Kidney glomerular epithelial cell (primary cell): ENCODE results near the gene ZNF366.

Source experiments
- DNase-seq: peaks from one replicate; lab custom pipeline; 2025; lab: John Stamatoyannopoulos, UW

ZNF366 gene

DNA sequence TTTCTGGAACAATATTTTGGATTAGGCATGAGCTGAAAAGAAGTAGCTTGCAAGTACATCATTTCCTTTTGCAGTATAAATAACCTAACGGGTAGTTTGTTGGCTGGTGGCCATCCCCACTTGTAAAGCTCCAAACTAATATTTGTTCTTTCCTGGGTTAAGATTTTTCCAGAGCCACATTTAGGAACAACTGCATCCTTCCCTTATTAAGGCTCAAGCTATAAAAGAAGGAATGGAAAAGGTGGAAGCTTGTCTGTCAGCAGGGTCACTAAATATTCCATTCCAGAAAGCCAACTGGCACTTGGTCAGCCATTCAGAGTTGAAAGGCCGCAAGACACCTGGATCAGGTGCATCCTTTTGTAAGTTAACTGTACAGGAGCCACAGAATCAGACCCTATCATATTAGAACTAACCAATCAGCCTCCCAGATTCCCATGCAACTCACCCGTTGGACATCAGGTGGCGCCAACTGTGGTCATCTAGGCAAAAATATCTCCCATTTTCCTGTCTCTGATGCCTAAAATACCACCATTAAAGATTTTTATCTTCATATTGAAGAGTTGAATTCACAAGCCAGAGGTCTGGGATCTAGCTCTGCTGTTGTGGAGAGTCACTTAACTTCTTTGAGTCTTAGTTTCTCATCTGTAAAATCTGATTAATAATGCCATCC is 104.1 kb downstream of the ZNF366 start:
- no peak for DNase-seq

DNA sequence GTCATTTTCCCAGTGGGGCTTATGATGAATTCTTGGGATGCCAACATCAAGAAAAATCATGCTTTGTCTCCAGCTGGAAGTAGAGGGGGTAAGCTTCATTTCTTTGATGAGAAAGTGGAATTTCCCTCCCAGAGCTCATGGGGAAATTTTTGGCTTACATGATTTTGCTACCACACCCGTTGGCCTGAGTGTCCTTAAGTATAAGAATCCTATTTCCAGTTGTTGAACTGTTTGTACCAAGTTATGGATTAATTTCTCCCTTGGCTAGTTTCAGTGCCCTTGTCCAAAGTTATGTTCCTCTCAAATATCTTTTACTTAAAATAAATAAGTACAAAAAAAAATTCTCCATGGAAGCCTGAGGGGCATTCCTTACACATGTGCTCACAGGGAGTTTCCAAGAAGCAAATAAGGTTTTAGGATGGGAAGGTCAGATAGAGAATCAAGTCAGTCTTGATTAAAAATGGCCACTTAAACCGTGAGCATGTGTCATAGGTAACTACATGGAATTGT is 104.8 kb downstream of the ZNF366 start:
- DNase-seq = peak; percentile 11

DNA sequence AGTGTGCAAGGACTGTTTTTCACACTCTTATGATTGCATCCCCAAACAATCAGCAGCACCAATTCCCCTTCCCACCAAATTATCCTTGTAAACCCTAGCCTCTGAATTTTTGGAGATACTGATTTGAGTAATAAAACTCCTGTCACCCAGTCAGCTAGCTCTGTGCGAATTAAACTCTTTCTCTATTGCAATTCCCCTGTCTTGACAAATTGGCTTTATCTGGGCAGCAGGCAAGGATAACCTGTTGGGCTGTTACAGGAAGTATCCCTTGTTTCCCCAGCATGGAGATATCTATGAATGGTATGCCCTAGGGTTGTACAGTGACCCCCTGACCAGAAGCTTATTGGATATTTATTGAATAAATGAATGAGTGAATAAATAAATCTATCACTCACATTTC is 106.3 kb downstream of the ZNF366 start:
- DNase-seq = no peak

DNA sequence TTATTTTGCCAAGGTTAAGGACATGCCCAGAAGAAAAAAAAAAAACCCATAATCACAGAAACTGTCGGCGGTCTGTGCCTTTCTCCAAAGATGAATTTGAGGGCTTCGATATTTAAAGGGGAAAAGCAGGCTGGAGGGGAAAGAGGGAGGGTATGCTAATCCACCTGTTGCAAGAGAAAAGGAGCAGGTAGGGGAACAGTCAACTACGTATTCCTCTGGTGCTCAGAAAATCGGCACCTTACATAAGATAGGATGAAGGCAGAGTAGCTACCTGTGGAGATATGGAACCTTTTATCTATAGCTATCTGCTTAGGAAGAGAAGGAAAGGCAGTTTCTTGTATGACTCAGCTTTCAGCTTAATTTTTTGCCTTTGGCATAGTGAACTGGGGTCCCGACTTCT is 109.4 kb downstream of the ZNF366 start:
- no peak for DNase-seq

DNA sequence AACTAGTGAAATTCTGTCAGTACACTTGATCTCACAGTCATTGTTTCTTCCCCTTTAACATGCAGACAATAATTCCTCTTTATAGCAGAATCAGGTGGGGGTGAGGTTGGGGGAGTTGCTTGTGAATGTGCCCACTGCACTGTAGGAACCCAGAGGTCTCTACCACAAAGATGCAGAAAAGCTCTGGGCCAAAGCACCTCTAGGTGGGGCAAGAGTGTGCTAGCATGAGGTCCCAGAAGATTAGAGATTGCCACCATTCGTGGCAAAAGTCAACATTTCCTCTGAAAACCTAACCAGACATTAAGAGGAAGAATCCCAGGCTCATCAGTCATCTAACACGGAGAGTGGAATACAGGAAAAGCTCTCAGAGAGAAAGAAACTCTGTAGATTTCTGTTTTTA is 112.5 kb downstream of the ZNF366 start:
- no peak for DNase-seq

DNA sequence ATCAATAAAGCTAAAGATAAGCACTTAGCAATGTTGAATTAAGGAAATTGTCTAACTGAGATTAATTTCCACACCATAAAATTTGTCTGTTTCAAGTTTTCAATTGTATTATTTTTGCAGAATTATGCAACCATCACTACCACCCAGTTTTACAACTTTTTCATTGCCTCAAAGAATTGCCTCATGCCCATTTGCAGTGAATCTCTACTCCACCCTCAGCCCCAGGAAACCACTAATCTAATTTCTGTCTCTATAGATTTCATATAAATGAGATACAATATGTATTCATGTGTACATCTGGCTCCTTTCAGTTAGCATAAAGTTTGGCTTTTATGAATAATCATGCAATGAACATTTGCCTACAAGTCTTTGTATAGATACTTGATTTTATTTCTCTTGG is 114.2 kb downstream of the ZNF366 start:
- no peak for DNase-seq
